GM19035 (cell line): ENCODE results near the gene NPY4R.
"Not testable (repeated sequence)": the region's sequence is repeated elsewhere in the genome, so short reads cannot be mapped to it uniquely, and the experiment has no call there.

Source experiments
- ATAC-seq: cut with Tn5 transposase; IDR thresholded peaks from one replicate; pipeline ENCODE4 v1.9.1; 2021; ENCODE audit not compliant: unreplicated experiment

NPY4R gene, protein sequence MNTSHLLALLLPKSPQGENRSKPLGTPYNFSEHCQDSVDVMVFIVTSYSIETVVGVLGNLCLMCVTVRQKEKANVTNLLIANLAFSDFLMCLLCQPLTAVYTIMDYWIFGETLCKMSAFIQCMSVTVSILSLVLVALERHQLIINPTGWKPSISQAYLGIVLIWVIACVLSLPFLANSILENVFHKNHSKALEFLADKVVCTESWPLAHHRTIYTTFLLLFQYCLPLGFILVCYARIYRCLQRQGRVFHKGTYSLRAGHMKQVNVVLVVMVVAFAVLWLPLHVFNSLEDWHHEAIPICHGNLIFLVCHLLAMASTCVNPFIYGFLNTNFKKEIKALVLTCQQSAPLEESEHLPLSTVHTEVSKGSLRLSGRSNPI

GRCh38 chr10:46465765-46466164, at the start of gene NPY4R:
NPY4R (minus strand) TSS chr10:46465958; CDS start chr10:46462635, 3,323 bp downstream.
- not testable (repeated sequence) for ATAC-seq

GRCh38 chr10:46515366-46515765, 49.6 kb upstream of the NPY4R start:
- no peak for ATAC-seq

- no peak for ATAC-seq
Measured at GRCh38 chr10:46514899-46515298, 49.1 kb upstream of the NPY4R start.

DNA sequence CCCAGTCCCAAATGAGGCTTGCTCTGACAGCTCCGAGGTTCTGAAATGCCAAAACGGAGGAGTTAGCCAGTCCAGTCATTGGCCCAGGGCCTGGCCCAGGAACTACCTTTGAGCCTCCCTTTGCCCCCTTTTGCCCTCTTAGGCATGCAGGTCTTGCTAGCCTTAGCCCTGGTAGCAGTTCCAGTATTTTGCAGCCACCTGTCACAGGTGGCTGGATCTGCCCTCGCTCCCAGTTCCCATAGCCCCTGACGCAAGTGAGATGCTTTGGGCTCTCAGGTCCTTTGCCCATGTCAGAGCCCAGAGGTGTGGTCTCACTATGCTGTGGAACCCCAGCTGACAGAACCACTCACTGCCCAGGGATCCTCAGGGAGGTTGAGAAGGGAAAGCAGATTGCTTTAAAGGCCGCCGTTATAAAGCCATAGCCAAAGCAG, 48.7 kb upstream of the NPY4R start:
- no peak for ATAC-seq

GRCh38 chr10:46513333-46513732, 47.6 kb upstream of the NPY4R start:
- ATAC-seq = not testable (repeated sequence)

- ATAC-seq = not testable (repeated sequence)
Measured at GRCh38 chr10:46512725-46513124, 47.0 kb upstream of the NPY4R start.

DNA sequence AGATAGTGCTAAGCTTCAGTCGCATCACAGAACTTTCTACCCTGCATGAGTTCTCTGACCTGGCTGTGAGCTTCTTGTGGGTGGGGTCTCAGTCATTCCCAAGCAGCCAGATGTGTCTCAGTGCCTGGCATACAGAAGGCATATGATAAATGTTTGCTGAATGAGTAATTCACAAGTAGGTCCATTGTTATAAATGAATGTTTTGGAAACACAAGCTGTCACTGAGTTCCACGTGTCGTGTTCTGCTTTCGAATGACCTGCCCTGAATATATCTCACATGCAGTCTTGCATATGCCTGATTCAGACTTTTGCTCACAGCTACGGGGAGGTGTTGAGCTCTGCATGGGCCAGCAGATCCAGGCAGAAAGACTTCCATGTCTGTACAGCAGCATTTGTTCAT, 46.2 kb upstream of the NPY4R start:
- ATAC-seq = not testable (repeated sequence)

GRCh38 chr10:46499990-46500389, 34.2 kb upstream of the NPY4R start:
- not testable (repeated sequence) for ATAC-seq

- ATAC-seq = not testable (repeated sequence)
Measured at GRCh38 chr10:46498985-46499703, 33.4 kb upstream of the NPY4R start.

GRCh38 chr10:46497878-46498277, 32.1 kb upstream of the NPY4R start:
- not testable (repeated sequence) for ATAC-seq

DNA sequence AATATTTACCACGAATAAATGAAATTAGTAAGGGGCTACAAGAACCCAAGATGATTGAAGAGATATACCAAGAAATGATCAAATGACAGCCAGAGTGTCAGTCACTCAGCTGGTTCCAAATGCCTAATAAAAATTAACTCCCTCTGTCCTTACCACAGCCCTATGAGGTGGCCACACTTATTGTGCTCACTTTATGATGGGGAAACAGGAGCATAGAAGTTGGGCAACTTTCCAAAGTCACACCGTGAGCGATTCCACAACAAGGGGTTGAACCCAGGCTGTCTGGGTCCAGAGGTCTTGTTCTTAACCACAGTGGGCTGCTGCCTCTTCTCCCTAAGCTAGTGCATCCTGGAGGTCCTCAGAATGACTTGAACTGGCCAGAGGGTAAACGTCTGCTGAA, 31.6 kb upstream of the NPY4R start:
- not testable (repeated sequence) for ATAC-seq

DNA sequence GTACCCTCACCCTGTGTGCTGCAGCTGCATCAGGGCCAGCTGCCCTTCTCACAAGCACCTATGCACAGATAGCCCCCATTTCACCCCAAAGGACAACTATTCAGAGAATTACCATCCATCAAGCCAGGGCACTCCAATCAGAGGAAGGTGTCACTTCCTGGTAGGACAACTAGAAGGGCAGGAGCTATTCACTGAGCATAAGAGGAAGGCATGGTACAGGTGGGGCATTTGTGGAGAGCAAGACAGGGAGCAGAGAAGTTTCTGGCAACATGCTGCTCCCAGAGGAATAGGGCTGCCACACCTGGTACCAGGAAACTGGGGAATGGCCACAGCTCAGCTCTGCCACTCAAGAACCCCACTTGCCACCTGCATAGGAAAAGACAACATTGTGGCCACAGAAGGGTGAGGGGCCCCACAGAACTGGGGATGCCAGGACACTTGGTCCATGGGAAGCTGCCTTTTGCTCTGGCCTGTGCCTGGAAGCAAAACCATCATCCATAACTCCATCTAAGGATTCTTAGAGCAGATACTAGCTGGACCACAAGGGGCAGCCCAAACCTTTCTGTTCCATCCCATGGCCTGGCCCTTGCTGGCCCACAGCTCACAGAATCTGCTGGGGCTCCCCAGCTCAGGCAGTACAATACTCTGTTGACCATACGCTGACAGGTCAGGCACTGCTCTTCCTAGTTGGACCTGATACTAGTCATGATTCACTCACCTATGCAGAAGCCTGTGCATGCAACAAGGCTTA, 25.8 kb upstream of the NPY4R start:
- ATAC-seq = not testable (repeated sequence)

DNA sequence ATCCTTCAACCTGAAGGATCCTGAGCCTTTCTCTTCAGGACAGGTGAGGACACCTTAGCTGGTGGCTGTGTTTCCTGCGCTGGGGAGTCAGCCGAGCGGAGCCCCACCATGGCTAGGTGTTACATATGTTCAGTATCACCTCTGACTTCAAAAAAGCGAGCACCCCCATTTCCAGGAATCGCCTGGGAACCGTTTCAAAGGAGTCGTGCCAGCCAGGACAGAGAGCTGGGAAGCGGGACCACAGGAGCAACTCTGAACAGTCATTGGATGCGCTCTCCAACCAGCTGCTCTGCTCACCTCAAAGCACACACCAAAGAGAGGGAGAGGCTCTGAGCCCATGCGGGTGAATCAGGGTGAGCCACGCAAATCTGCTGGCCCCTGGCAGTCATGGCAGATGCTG, 24.5 kb upstream of the NPY4R start:
- ATAC-seq = not testable (repeated sequence)

DNA sequence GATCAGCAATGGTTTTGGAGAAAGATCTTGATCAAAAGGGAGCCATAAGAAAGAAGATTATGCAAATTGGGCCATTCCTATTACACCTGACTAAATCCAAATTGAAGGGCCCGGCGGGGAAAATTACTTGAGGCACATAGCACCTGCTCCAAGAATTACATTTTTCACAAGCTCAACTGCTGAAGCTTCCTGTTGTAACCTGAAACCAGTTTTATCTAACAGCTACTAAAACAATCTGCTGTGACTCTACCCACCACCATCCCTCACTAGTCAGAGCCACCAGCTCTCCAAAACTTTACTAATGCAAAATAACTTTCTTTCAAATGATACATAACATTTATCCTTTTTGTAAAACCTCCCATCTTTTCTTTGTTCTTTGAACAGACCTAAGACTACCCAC, 20.7 kb upstream of the NPY4R start:
- not testable (repeated sequence) for ATAC-seq

- not testable (repeated sequence) for ATAC-seq
Measured at GRCh38 chr10:46474746-46475320, 9.1 kb upstream of the NPY4R start.

- not testable (repeated sequence) for ATAC-seq
Measured at GRCh38 chr10:46473758-46474157, 8.0 kb upstream of the NPY4R start.

DNA sequence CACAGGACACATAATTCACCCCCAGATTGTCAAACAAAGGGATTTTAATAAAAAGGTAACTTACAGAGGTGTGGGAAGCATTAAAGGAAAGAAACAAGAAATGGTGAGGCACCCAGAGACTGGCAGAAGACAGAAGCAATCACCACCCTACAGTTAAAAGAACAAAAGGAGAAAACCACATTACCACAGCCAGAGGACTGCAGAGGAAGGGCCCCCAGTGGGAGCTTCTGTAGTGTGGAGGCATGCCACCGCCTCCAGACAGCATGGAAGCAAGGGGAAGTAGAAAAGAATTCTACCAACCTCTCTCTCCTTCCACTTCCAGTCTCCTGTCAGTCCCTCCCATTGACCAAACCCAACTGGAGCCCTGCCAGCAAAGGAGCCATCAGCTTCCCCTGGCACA, 4.4 kb upstream of the NPY4R start:
- not testable (repeated sequence) for ATAC-seq

- ATAC-seq = not testable (repeated sequence)
Measured at GRCh38 chr10:46468119-46468809, 2.5 kb upstream of the NPY4R start.

- ATAC-seq = not testable (repeated sequence)
Measured at GRCh38 chr10:46463608-46464007, 2.1 kb downstream of the NPY4R start.

GRCh38 chr10:46462276-46462675, 3.5 kb downstream of the NPY4R start:
- ATAC-seq = not testable (repeated sequence)
